ENCODE results near the gene MYO1D.

The MYO1D gene

GRCh38 chr17:32813021-32813420 is 63.9 kb downstream of the MYO1D start:
- no peak for DNase-seq

- no peak for DNase-seq
These were observed 66.2 kb downstream of the MYO1D start for GRCh38 chr17:32810690-32811089.

GRCh38 chr17:32807577-32807976 is 69.3 kb downstream of the MYO1D start:
- DNase-seq, result no peak

- no peak for DNase-seq
These were observed 70.3 kb downstream of the MYO1D start for GRCh38 chr17:32806646-32807045.

GRCh38 chr17:32805029-32805976 is 71.6 kb downstream of the MYO1D start:
- DNase-seq, result peak; percentile 48

GRCh38 chr17:32803544-32803943 is 73.4 kb downstream of the MYO1D start:
- no peak for DNase-seq

GRCh38 chr17:32802306-32802705 is 74.6 kb downstream of the MYO1D start:
- no peak for DNase-seq

- DNase-seq, result no peak
These were observed 75.3 kb downstream of the MYO1D start for GRCh38 chr17:32801641-32802040.

GRCh38 chr17:32801193-32801592 is 75.7 kb downstream of the MYO1D start:
- no peak for DNase-seq

- DNase-seq, result no peak
These were observed 78.0 kb downstream of the MYO1D start for GRCh38 chr17:32798938-32799337.

- no peak for DNase-seq
These were observed 81.5 kb downstream of the MYO1D start for GRCh38 chr17:32795339-32795979.

- DNase-seq, result no peak
These were observed 82.2 kb downstream of the MYO1D start for GRCh38 chr17:32794533-32795246.

GRCh38 chr17:32793841-32794240 is 83.1 kb downstream of the MYO1D start:
- DNase-seq, result no peak

- DNase-seq, result no peak
These were observed 84.7 kb downstream of the MYO1D start for GRCh38 chr17:32792207-32792606.

- no peak for DNase-seq
These were observed 90.8 kb downstream of the MYO1D start for GRCh38 chr17:32786169-32786568.

- DNase-seq, result no peak
These were observed 92.8 kb downstream of the MYO1D start for GRCh38 chr17:32784113-32784512.

- peak; percentile 67 for DNase-seq
These were observed 93.3 kb downstream of the MYO1D start for GRCh38 chr17:32783602-32784001.

GRCh38 chr17:32780721-32781120 is 96.2 kb downstream of the MYO1D start:
- DNase-seq, result no peak

GRCh38 chr17:32777922-32778321 is 99.0 kb downstream of the MYO1D start:
- no peak for DNase-seq

GRCh38 chr17:32777436-32777835 is 99.5 kb downstream of the MYO1D start:
- DNase-seq, result no peak

- DNase-seq, result no peak
These were observed 102.2 kb downstream of the MYO1D start for GRCh38 chr17:32774695-32775084.

- DNase-seq, result no peak
These were observed 102.8 kb downstream of the MYO1D start for GRCh38 chr17:32773856-32774694.
